Spleen (tissue), 7 donors: ENCODE measurements around the gene RAD51B.

Experiments
- POLR2A ChIP-seq, 3 donors: fragments of 450-650 bp; IDR thresholded peaks; one replicate each; pipeline ENCODE4 v1.5.1; 2017; ENCODE audit warnings: antibody characterized with exemption in 3 of 3, mild to moderate bottlenecking in 1 of 3
- POLR2AphosphoS5 ChIP-seq, 3 donors: sonication (generic); formaldehyde crosslinking; IDR thresholded peaks; one replicate each; pipeline ENCODE4 v1.5.1; 2017; ENCODE audit warnings: antibody characterized with exemption in 3 of 3
- TF ChIP-seq, protein P1 (sequence below), 11 experiments: fragments of 200-600 bp in 7 of 11; fragments of 450-650 bp in 4 of 11; sonication (generic) in 4 of 11; IDR thresholded peaks in 8 of 11; conservative IDR thresholded peaks in 3 of 11; 1 replicate in 7 of 11; 2 replicates in 4 of 11; pipeline versions ENCODE4 v1.4.0 to v1.8.0; 2016 to 2021; ENCODE audit warnings: antibody characterized with exemption in 11 of 11, inconsistent platforms in 4 of 11, mild to moderate bottlenecking in 1 of 11
- donor health status: DM: no; HTN: no; CAD: no; lungs with moderate emphysema.
- donor health status: DM: no; HTN: no; CAD: no.
- donor health status: DM: no; HTN: no; CAD: no.

DNA sequence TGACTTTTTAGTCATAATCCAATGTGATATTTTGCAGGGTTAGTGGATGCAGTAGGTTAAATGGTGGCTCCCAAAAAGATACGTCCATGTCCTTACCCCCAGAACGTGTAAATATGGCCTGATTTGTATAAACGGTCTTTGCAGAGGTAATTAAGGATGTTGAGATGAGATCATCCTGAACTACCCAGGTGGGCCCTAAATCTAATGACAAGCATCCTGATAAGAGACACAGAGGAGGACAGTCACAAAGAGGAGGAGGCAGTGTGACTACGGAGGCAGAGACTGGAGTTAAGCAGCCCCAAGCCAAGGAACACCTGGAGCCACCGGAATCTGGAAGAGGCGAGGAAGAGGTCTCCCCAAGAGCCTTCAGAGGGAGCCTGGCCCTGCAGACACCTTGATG, 679.9 kb downstream of the RAD51B start:
- TF ChIP-seq POLR2A (IDR thresholded peaks at IDR 0.05) (no peak), POLR2AphosphoS5 (IDR thresholded peaks at IDR 0.05) (no peak)
- TF ChIP-seq, protein P1, sequence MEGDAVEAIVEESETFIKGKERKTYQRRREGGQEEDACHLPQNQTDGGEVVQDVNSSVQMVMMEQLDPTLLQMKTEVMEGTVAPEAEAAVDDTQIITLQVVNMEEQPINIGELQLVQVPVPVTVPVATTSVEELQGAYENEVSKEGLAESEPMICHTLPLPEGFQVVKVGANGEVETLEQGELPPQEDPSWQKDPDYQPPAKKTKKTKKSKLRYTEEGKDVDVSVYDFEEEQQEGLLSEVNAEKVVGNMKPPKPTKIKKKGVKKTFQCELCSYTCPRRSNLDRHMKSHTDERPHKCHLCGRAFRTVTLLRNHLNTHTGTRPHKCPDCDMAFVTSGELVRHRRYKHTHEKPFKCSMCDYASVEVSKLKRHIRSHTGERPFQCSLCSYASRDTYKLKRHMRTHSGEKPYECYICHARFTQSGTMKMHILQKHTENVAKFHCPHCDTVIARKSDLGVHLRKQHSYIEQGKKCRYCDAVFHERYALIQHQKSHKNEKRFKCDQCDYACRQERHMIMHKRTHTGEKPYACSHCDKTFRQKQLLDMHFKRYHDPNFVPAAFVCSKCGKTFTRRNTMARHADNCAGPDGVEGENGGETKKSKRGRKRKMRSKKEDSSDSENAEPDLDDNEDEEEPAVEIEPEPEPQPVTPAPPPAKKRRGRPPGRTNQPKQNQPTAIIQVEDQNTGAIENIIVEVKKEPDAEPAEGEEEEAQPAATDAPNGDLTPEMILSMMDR (IDR thresholded peaks at IDR 0.05 in 8 of 11, conservative IDR thresholded peaks at IDR 0.05 in 3 of 11) = no peak
